Activated T-helper 1 cell treated with anti-CD3 and anti-CD28 coated beads, Interleukin-12 subunit alpha, Interleukin-12 subunit beta, Interleukin-2, Interleukin-4 antibody, amounts not matched to agents 30 ng/mL and 10 ng/mL and 1 ng/mL, durations not matched to agents 14 hours and 24 hours and 36 hours (primary cell): ENCODE results near the gene PRR4. TPM values are rescaled to one million over a fixed set of nuclear protein-coding genes. Genes with fewer than 3 reads are reported as not detected.

Source experiments
- DNase-seq: peaks from one replicate; pipeline ENCODE4 v3.0.0; 2021; ENCODE audit warnings: low spot score
- H3K27ac Mint-ChIP-seq: one replicate; pipeline ENCODE4 v1.8.0; 2021; ENCODE audit warnings: mild to moderate bottlenecking, mixed read lengths
- H3K27me3 Mint-ChIP-seq: one replicate; pipeline ENCODE4 v1.8.0; 2022; ENCODE audit warnings: mild to moderate bottlenecking, moderate library complexity, mixed read lengths; ENCODE audit not compliant: insufficient read depth
- H3K36me3 Mint-ChIP-seq: one replicate; pipeline ENCODE4 v1.8.0; 2021; ENCODE audit warnings: low read depth, mixed read lengths
- H3K4me1 Mint-ChIP-seq: one replicate; pipeline ENCODE4 v1.8.0; 2021; ENCODE audit warnings: low read depth, mixed read lengths
- H3K4me3 Mint-ChIP-seq: one replicate; pipeline ENCODE4 v1.8.0; 2021; ENCODE audit warnings: mild to moderate bottlenecking, moderate library complexity, mixed read lengths
- H3K9me3 Mint-ChIP-seq: one replicate; pipeline ENCODE4 v1.8.0; 2021; ENCODE audit warnings: mixed read lengths
- intact Hi-C: fragments of 100-400 bp; cut with micrococcal nuclease; formaldehyde crosslinking; loops from one replicate; pipeline ENCODE4 v1.15.1; 2024
- total RNA-seq: library from RNA; stranded (reverse); gene quantifications from 2 replicates; pipeline ENCODE4 v1.2.3, GENCODE V29; 2022

Gene PRR4
- total RNA-seq, 1 donor from 2014 or later: 1.9 TPM

- Mint-ChIP-seq H3K9me3 (no peaks in the 10 kb centered on the region), H3K27me3 (no peaks in the 10 kb centered on the region), H3K27ac (no peak overlapping the region), H3K36me3 (peaks cover 5% of the 10 kb centered on the region), H3K4me3 (no peak overlapping the region), H3K4me1 (no peaks in the 10 kb centered on the region)
- intact Hi-C loops: no loop called here
- DNase-seq: no peak
These were observed 6.4 kb downstream of the PRR4 start for GRCh38 chr12:10842862-10843261.

DNA sequence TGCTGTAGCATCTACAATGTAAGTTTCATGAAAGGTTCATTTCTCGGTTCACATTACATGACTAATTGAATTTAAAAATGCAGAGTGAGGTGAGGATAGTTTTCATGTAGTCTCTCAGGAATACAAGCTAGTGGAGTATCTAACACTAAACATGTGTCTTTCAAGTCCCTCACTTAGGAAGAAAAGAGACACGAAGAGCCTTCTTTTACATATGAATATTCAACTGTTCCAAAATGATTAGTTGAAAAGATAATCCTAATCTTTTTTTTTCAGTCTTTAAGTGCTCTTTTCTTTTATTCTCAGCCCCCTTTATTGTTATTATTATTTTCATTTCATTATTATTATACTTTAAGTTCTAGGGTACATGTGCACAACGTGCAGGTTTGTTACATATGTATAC lies 10.8 kb downstream of the PRR4 start:
- intact Hi-C loops: no loop called here
- DNase-seq: no peak
- Mint-ChIP-seq H3K36me3 (peaks cover 2% of the 10 kb centered on the region), H3K9me3 (no peaks in the 10 kb centered on the region), H3K27me3 (no peaks in the 10 kb centered on the region), H3K4me3 (no peak overlapping the region), H3K27ac (no peak overlapping the region), H3K4me1 (no peaks in the 10 kb centered on the region)

GRCh38 chr12:10829994-10830393 lies 19.3 kb downstream of the PRR4 start:
- Mint-ChIP-seq H3K9me3 (no peaks in the 10 kb centered on the region), H3K4me3 (no peak overlapping the region)

GRCh38 chr12:10826258-10826657 lies 23.0 kb downstream of the PRR4 start, which contains the start of gene TAS2R10:
Gene TAS2R10 (minus strand): TSS chr12:10826358. CDS start chr12:10826269, 89 bp downstream.
- no peak for DNase-seq
- intact Hi-C loops: no loop called here
- Mint-ChIP-seq H3K27me3 (peaks cover 5% of the 10 kb centered on the region), H3K4me1 (no peaks in the 10 kb centered on the region), H3K4me3 (no peak within 1 kb of the TSS), H3K36me3 (no peaks in the 10 kb centered on the region), H3K27ac (no peak within 1 kb of the TSS), H3K9me3 (no peaks in the 10 kb centered on the region)

More at GRCh38 chr12:10829994-10830393, 19.3 kb downstream of the PRR4 start:
- Mint-ChIP-seq H3K27ac (no peak overlapping the region), H3K27me3 (peaks cover 2% of the 10 kb centered on the region), H3K36me3 (no peaks in the 10 kb centered on the region), H3K4me1 (no peaks in the 10 kb centered on the region)
- no peak for DNase-seq
- intact Hi-C loops: no loop called here

GRCh38 chr12:10824957-10825356 lies 24.3 kb downstream of the PRR4 start:
- Mint-ChIP-seq H3K27ac (no peak overlapping the region), H3K27me3 (peaks cover 5% of the 10 kb centered on the region), H3K4me3 (no peak overlapping the region), H3K9me3 (no peaks in the 10 kb centered on the region), H3K4me1 (no peaks in the 10 kb centered on the region), H3K36me3 (no peaks in the 10 kb centered on the region)
- intact Hi-C loops: no loop called here
- DNase-seq: no peak

GRCh38 chr12:10811883-10812536 lies 37.3 kb downstream of the PRR4 start:
- peaks cover 16% of the 10 kb centered on the region for H3K27me3 Mint-ChIP-seq
- intact Hi-C loops: no loop called here
- H3K36me3 Mint-ChIP-seq: no peaks in the 10 kb centered on the region
- no peak overlapping the region for H3K4me3 Mint-ChIP-seq
- DNase-seq: no peak
- no peak overlapping the region for H3K27ac Mint-ChIP-seq
- H3K4me1 Mint-ChIP-seq: no peaks in the 10 kb centered on the region
- H3K9me3 Mint-ChIP-seq: no peaks in the 10 kb centered on the region

GRCh38 chr12:10810068-10810467 lies 39.2 kb downstream of the PRR4 start, which contains the start of gene TAS2R9:
Gene TAS2R9 (minus strand): TSS chr12:10810168. CDS start chr12:10810075, 93 bp downstream.
- H3K9me3 Mint-ChIP-seq: no peaks in the 10 kb centered on the region
- no peak within 1 kb of the TSS for H3K27ac Mint-ChIP-seq
- H3K36me3 Mint-ChIP-seq: no peaks in the 10 kb centered on the region
- intact Hi-C loops: no loop called here
- no peaks in the 10 kb centered on the region for H3K4me1 Mint-ChIP-seq
- no peak within 1 kb of the TSS for H3K4me3 Mint-ChIP-seq
- DNase-seq: no peak
- peaks cover 16% of the 10 kb centered on the region for H3K27me3 Mint-ChIP-seq

GRCh38 chr12:10807186-10807585 lies 42.1 kb downstream of the PRR4 start, which contains the start of gene TAS2R8:
Gene TAS2R8 (minus strand): TSS chr12:10807286. CDS start chr12:10806980, 306 bp downstream.
- Mint-ChIP-seq H3K9me3 (no peaks in the 10 kb centered on the region), H3K4me3 (no peak within 1 kb of the TSS), H3K4me1 (no peaks in the 10 kb centered on the region), H3K27ac (no peak within 1 kb of the TSS), H3K36me3 (no peaks in the 10 kb centered on the region), H3K27me3 (peaks cover 13% of the 10 kb centered on the region)
- DNase-seq: no peak
- intact Hi-C loops: no loop called here

GRCh38 chr12:10802587-10802986 lies 46.7 kb downstream of the PRR4 start, which contains the start of gene TAS2R7:
Gene TAS2R7 (minus strand): TSS chr12:10802627. CDS start chr12:10802570, 57 bp downstream.
- Mint-ChIP-seq H3K27ac (no peak within 1 kb of the TSS), H3K4me3 (no peak within 1 kb of the TSS), H3K9me3 (no peaks in the 10 kb centered on the region), H3K4me1 (no peaks in the 10 kb centered on the region), H3K27me3 (peaks cover 8% of the 10 kb centered on the region), H3K36me3 (no peaks in the 10 kb centered on the region)
- intact Hi-C loops: no loop called here
- no peak for DNase-seq

DNA sequence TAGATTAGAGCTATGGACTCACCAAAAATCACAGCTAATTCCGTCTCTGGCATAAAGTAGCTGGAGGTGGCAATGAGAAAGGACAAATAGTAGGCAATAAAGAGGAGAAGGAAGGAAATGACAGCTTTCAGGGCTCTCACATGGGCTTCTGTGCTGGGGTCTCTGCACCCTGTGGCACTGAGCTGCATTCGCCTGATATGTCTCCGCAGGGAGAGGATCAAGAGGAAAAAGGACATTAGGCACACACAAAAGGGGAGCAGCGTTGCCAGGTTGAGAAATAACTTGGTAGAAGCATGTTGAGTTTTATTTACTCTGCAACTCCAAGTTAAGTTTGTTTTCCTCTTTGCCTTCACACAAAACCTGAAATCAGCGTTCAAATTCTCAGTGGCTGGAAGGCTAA lies 47.5 kb downstream of the PRR4 start:
- Mint-ChIP-seq H3K36me3 (no peaks in the 10 kb centered on the region), H3K4me3 (no peak overlapping the region), H3K9me3 (no peaks in the 10 kb centered on the region), H3K27me3 (peaks cover 8% of the 10 kb centered on the region), H3K4me1 (no peaks in the 10 kb centered on the region), H3K27ac (no peak overlapping the region)
- intact Hi-C loops: no loop called here
- DNase-seq: no peak

Other genes with a start within 250 kb of the PRR4 start
- gene MAGOHB, start 235.9 kb downstream of the PRR4 start, total RNA-seq: 79.4 and 85.1 TPM in 2 replicates
- gene STYK1, start 175.4 kb downstream of the PRR4 start, total RNA-seq: 0.34 TPM in 1 of 2 replicates, not detected in the other
- gene YBX3, start 126.2 kb downstream of the PRR4 start, total RNA-seq: 198 and 207 TPM in 2 replicates
- gene TAS2R7, start 46.8 kb downstream of the PRR4 start, total RNA-seq: not detected in 2 replicates
- not detected in 2 replicates for gene TAS2R8, start 42.2 kb downstream of the PRR4 start, total RNA-seq
- gene TAS2R9, start 39.3 kb downstream of the PRR4 start, total RNA-seq: not detected in 2 replicates
- not detected in 2 replicates for gene TAS2R10, start 23.1 kb downstream of the PRR4 start, total RNA-seq
- 18.4 and 19.6 TPM in 2 replicates for gene PRH1, start 34.8 kb upstream of the PRR4 start, total RNA-seq
- gene TAS2R13, start 60.1 kb upstream of the PRR4 start, total RNA-seq: 0.96 TPM in 2 replicates
- gene PRH2, start 79.8 kb upstream of the PRR4 start, total RNA-seq: not detected in 2 replicates
- 2.8 and 2.9 TPM in 2 replicates for gene TAS2R14, start 89.8 kb upstream of the PRR4 start, total RNA-seq
- 0.91 and 1.7 TPM in 2 replicates for gene TAS2R50, start 137.4 kb upstream of the PRR4 start, total RNA-seq
- gene TAS2R20, start 148.8 kb upstream of the PRR4 start, total RNA-seq: 2.1 TPM in 2 replicates
- gene TAS2R19, start 173.1 kb upstream of the PRR4 start, total RNA-seq: 3.6 and 4.3 TPM in 2 replicates
- 4.1 and 4.5 TPM in 2 replicates for gene TAS2R31, start 181.9 kb upstream of the PRR4 start, total RNA-seq
- 1.9 and 2.0 TPM in 2 replicates for gene TAS2R46, start 212.8 kb upstream of the PRR4 start, total RNA-seq
- 0.76 and 2.0 TPM in 2 replicates for gene TAS2R43, start 242.8 kb upstream of the PRR4 start, total RNA-seq